RPMI7951 (cell line): Measurements from ENCODE around the gene DUS2. TPM values are rescaled to one million over a fixed set of nuclear protein-coding genes. Genes with fewer than 3 reads are reported as not detected.

Source experiments
- DNase-seq: peaks from one replicate; pipeline ENCODE4 v3.0.0-alpha.2; 2012; ENCODE audit warnings: low read depth
- total RNA-seq: library from RNA; depleted of rRNA; stranded (reverse); fragments of >200 nt; shearing (Covaris generic); gene quantifications from 2 replicates; pipeline ENCODE4 v1.2.3, GENCODE V29; 2014; rRNA removed

Gene DUS2
- total RNA-seq, 1 experiment from 2014 or later, result 18.7 TPM

- no peak for DNase-seq
Measured at GRCh38 chr16:68126395-68126794, 103.3 kb downstream of the DUS2 start.

- DNase-seq, result no peak
Measured at GRCh38 chr16:68128577-68129305, 105.7 kb downstream of the DUS2 start.

Other genes with a start within 250 kb of the DUS2 start
- gene RANBP10, start 216.7 kb upstream of the DUS2 start, total RNA-seq, result 2.6 and 2.9 TPM in 2 replicates
- gene TSNAXIP1, start 216.4 kb upstream of the DUS2 start, total RNA-seq, result 0.49 TPM in 1 of 2 replicates, not detected in the other
- gene THAP11, start 181.0 kb upstream of the DUS2 start, total RNA-seq, result 36.2 and 41.8 TPM in 2 replicates
- gene NUTF2, start 176.4 kb upstream of the DUS2 start, total RNA-seq, result 392 and 459 TPM in 2 replicates
- gene CENPT, start 175.6 kb upstream of the DUS2 start, total RNA-seq, result 28.5 and 31.2 TPM in 2 replicates
- gene EDC4, start 150.2 kb upstream of the DUS2 start, total RNA-seq, result 39.7 and 42.4 TPM in 2 replicates
- 1.3 TPM in 1 of 2 replicates, not detected in the other for gene NRN1L, start 138.4 kb upstream of the DUS2 start, total RNA-seq
- gene PSKH1, start 130.0 kb upstream of the DUS2 start, total RNA-seq, result 4.7 and 5.5 TPM in 2 replicates
- gene CTRL, start 91.4 kb upstream of the DUS2 start, total RNA-seq, result 0.24 and 0.98 TPM in 2 replicates
- gene PSMB10, start 86.4 kb upstream of the DUS2 start, total RNA-seq, result 75.7 and 107 TPM in 2 replicates
- gene LCAT, start 79.2 kb upstream of the DUS2 start, total RNA-seq, result 3.1 and 6.0 TPM in 2 replicates
- 23.6 and 37.0 TPM in 2 replicates for gene SLC12A4, start 54.6 kb upstream of the DUS2 start, total RNA-seq
- gene DPEP3, start 42.8 kb upstream of the DUS2 start, total RNA-seq, result not detected in 2 replicates
- not detected in 2 replicates for gene DPEP2, start 23.8 kb upstream of the DUS2 start, total RNA-seq
- gene DPEP2NB, start 7.4 kb upstream of the DUS2 start, total RNA-seq, result not detected in 2 replicates
- 6.6 and 9.3 TPM in 2 replicates for gene DDX28, start 52 bp upstream of the DUS2 start, total RNA-seq
- 22.0 and 22.5 TPM in 2 replicates for gene NFATC3, start 62.1 kb downstream of the DUS2 start, total RNA-seq
- gene ESRP2, start 212.8 kb downstream of the DUS2 start, total RNA-seq, result 0.24 TPM in 1 of 2 replicates, not detected in the other
- 23.0 and 24.4 TPM in 2 replicates for gene PLA2G15, start 222.1 kb downstream of the DUS2 start, total RNA-seq
- 22.6 and 23.9 TPM in 2 replicates for gene SLC7A6, start 241.2 kb downstream of the DUS2 start, total RNA-seq